GM18520 (cell line): ENCODE results near the gene TANC1.

Experiments used
- ATAC-seq: cut with Tn5 transposase; IDR thresholded peaks from one replicate; pipeline ENCODE4 v1.9.1; 2021; ENCODE audit not compliant: unreplicated experiment

The TANC1 gene

DNA sequence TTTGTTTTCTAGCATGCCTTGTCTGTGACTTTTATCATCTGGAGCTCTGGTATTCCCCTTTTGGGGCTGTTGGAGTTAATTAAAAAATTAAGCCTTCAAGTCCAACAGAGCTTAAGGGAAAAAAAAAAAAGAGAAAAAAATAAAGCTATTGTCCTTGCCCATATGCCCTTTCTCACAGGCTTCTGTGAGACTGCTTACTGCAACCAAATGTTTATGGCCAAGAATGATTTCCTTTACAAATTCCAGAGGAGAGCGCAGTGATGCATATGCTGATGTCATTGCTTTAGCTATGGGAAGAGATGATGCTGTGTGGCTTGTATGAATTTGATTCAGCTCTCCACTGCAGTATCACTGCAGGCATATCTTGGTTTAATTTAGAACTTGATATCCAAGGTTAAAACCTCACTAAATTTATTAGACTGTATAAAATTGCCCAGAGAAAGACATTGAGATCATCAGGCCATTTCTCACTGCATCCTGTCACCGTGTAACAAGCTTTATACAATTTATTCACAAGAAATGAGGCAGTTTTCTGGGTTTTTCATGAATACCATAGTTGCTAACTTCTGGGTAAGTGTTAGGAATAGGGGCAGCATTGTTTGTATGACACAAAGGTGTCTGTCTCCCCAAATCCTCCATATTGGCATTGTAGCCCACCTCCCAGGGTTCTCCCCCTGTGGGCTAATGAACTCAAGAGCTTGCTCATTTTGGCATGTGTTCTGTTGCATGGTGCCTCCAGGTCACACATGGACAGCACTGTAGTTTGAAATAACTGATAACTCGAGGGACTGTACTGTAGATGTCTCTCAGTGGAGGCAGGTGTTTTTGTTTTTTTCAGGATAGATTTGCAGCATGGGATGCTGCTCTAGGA is 85.0 kb downstream of the TANC1 start:
- ATAC-seq = no peak

DNA sequence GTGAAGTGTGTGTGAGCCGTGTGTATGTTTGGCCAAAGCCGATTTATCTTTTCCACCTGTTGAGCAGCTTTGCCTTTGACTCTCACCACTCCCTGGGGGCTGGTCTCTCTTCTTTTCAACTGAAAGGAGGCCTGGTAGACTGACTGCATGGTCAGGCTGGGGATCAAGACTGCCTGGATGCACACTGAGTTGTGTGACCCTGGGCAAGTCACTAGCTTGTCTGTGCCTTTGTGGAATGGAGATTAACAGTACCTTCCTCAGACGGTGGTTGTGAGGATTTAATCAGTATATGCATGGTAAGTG is 85.5 kb downstream of the TANC1 start:
- no peak for ATAC-seq

DNA sequence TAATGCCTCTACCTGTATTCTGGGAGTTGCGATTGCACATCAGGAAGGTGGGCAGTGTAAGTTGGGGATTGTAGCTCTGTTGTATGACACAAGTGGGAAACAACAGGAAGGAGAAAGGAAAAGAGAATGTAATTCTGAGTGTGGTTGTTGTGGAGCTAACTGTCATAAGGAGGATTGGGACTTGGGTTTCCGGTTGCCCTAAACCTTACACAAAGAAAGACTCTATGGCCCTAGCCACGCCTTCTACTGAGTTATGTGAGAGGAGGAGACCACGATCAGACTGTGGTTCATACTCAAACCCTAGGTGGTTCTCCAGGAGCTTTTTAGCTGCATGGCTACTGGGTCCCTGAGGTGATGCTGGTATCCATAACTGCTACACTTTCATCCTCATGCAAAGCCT is 86.5 kb downstream of the TANC1 start:
- ATAC-seq = no peak

DNA sequence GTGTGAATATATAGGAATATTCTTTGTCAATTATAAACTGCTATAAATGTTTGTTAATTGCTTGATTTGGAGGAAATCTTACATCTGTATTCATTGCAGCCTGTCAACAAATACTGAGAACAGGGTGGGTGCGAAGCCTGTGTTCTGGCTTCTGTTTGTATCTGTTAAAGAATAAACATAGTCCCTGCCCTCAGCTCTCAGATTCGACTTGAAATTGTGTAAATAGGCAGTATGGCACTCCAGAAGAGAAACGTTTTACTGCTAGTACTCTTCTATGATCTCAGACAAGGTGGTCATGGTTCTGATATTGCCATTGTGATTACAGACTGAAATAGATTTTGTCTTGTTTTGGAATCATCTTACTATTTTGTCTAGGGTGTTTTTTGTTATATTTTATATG is 92.1 kb downstream of the TANC1 start:
- no peak for ATAC-seq

DNA sequence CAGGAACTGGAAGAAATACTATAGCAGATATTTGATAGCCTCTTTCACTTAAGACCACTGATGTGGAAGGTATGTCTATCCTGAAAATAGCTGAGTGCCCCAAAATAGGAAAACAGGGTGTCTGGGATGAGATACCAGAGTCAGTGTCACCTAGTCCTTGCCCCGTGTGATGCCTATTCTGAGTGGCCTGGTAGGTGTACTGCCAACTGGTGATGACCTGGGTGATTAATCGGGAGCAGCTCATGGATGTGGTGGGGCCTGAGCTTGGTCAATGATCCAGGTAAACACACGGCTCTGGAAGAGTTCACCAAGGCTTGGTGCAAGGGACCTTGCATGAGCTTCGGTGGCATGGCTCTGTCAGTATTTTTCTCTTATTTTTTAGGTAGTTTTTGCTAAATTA is 95.2 kb downstream of the TANC1 start:
- ATAC-seq = no peak

DNA sequence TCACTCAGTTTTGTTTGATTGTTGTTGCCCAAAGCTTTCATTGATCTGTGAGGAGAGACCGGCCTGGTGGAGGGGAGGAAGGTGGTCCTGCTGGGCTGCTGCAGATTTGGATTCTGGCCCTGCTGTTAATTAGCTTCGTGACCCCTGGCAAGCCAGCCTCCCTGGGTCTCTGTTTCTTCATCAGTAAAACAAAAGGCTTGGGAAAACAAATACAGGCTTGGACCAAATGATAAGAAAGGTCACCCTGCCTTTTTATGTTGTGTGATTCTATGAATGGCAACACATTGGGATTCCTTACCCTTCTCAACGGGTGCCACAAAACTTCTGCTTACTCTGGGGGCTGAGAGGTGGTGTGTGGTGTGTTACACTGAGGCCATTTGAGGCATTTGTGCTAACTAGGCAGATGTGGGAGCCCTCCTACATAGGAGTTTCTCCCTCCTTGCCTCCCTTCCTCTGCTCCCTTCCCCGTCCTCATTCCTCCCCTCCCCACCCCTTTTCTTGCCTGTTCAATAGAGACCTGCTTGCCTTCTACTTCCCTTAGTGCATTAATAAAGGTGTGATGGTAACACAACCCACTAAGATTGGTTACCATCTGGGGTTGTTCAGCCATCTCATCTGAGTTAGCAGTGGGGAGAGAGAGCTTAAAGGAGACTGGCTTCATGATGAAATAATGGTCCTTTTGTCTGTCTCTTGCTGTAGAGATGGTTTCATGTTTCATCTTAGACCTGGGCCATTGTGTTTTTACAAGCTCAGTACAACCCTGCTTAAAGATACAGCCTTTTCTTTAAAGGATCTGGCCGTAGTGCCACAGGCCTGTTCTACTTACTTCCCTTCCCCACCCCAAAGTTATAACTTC is 96.2 kb downstream of the TANC1 start:
- ATAC-seq = no peak

DNA sequence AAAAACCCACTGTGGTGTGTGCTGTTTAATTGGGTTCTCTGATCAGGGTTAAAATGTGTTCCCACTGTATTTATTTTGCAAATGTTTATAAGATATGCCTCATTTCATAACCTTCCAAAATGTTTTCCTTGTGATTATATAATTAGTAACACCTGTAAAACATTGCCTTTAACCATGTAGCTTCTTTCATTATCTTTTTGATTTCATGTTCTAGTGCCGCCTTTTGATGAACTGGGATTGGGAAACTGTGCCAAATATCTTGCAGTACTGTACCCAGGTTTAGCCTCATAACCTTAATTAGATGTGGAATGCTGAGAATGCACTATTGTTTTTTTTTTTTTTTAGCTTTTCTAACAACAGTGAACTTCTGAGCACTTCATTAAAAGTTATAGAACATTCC is 96.9 kb downstream of the TANC1 start:
- ATAC-seq = no peak

DNA sequence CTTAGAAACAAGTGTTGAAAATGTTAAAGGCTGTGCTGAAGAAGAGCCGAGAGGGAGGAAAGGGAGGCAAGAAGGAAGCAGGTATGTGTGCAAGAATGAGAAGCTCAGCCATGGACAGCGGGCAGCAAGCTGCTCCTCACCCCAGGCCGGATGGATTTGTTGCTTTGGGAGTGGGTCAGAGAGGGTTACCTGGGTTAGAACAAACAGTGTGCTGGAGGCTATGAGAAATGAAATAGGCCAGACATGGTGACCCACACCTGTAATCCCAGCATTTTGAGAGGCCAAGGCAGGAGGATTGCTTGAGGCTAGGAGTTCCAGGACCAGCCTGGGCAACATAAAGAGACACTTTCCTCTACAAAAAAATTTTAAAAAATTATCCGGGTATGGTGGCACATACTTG is 97.5 kb downstream of the TANC1 start:
- no peak for ATAC-seq

DNA sequence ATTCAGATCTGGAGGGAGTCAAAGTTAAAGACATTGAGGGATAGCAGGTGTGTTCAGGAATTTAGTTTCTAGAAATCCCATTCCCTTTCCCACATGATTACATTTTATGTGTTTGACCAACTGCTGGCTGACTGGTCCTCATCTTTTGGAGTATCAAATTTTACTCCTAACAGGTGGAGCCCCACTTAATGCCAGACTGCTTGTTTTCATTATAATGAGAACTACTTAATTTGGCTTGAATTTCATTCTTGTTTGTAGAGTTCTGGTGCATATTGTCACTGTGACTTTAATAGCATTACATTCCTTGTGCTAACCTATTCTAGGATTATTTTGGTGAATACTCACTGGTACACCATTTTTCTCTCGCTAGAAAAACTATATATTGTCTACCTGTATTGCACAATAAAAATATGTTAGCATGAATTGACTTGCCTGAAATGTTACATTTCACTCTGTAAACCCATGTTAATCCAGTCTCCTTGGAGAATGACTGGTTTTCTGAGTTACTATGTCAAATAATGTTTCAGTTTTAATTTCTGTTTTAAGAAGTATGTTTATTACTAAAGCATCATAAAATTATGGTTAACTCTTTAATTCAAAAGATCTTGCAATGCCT is 98.2 kb downstream of the TANC1 start:
- ATAC-seq = no peak

DNA sequence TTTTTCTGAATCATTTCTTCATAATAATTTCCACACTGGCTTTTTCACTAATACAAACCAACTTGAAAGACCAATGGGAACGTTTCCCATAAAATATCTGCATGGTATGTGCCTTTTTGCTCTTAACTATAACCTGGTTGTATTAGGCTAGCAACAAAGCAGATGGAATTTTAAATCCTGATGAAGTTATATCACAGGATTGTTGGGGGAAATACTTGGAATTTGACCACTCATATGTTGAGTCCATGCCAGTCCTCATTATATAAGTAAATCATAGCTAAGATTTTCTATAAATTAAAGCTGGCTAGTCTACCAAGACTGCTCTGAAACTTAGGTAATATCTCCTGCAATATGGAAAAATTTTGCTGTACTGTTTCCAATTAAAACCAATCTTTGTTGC is 99.5 kb downstream of the TANC1 start:
- ATAC-seq = no peak

DNA sequence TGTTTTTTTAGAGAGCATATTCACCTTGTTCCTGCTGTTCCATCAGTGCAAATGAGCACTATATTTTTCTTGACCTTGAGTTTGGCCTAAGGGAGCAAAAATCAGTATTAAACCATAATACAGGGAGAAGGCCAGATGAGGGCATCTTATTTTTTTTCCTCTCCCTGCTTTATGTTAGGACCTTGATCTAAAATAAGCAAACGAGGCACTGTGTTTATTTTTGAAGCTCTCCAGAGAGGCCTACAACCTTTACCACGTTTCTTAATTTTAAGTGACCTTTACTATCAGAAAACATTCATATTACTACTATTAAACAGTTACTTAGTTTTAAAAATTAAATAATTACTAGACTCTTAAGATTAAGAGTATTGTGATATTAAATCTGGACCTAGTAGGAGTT is 100.8 kb downstream of the TANC1 start:
- ATAC-seq = no peak

DNA sequence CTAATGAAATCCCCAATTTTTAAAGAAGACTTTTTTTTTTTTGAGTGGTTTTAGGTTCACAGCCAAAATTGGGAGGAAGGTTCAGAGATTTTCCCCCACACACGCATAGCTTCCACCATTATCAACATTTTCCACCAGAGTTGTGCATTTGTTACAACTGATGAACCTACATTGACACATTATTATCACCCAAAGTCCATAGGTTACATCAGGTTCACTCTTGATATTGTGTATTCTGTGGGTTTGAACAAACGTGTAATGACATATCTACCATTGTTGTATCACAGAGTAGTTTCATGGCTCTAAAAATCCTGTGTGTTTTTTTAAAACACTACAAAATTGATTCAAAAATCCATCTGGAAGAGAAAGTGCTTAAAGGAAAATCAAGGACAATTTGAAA is 101.8 kb downstream of the TANC1 start:
- no peak for ATAC-seq

DNA sequence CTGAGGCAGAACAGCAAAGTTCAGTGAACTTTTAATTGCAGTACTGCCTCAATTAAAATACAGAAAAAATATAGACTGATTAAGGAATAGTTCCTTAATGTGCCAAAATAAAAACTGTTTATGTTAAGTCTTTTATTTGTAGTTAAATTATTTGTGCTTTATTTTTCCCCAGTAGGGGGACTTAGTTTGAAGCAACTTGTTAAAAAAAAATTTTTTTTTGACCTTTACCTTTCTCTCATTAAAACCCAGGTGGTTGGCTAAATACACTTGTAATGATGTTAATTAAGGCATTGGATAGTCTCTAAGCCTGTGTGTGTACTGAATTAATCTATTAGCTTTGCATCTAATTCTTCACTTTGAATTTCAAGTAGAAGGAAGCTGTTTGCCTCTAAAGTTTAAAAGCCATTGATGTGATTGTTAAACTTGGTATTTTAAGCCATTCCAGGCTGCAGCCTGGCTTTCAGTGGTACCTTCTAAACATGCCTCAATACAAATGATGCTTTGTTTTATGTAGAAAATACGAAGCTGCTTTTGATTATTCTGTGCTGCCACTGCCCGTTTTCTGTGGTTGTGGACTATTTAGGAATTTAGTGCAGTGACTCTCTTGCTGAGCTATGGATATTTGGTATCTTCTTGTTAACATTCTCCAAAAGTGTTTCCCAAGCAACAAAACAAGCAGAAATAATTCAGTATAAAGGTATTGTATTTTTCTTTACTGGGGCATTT is 102.9 kb downstream of the TANC1 start:
- no peak for ATAC-seq

DNA sequence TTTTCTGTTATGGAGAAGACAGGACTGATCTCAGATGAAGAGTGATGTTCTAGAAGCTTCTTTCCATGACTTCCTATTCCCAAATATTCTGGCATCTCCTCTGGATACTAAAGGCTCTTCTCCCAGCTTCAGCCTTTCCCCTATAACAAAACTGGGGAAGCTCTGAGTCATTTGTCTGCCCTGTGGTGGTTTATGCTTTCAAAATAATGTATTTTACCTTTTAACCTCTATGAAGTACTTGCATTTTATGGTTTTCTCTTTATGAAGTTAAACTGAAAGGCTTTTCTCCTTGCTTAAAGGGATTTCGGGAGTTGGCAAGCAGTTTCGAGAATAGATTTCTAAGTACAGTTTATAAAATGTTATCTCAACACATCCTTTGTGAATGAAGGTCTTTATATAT is 104.4 kb downstream of the TANC1 start:
- no peak for ATAC-seq

DNA sequence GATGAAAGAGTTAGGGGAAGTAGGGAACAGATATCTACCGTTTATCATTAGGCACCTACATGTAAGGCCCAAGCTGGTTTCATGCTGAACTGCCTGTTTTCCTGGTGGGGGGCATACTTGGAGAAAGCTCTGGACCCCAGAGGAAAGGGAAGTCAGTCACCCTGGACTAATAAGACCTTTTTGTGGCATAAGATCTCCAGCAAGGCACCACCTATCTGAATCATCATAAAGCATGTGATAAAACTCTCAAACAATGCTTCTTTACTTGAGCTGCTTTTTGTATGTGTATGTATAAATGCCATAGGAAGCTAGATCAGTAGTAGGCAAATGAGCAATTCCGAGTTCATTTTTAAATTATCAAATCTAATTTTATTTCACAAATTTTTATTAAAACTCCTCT is 104.8 kb downstream of the TANC1 start:
- ATAC-seq = no peak

DNA sequence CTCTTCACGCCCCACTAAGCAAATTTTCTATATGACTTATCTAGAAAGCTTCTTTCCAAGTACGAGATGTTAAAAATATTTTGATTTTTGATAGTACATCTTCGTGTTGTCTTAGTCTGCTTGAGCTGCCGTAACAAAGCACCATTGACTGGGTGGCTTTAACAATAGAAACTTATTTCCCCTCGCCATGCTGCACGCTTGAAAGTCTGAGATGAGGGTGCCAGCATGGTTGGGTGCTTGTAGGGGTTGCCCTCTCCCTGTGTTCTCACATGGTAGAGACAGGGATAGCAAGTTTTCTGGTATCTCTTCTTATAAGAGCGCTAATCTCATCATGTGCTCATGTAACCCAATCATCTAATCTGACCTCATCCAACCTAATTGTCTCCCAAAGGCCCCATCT is 106.2 kb downstream of the TANC1 start:
- no peak for ATAC-seq

DNA sequence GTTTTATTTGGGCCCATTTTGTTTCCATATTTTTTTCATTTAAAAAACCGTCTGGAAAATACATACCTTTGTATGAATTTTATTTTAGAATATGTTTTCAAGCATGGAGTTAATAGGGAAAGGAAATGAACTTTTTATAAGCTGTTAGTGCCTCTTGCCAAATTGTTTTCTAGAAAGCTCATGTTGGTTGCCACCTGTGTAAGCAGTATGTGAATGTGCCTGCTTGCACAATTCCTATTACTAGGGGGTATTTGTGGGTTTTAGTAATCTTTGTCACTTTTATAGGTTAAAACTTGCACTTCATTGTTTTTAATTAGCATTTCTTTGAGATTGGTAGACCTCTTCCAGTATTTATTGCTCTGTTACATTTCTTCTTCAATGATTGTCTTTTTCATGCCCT is 107.3 kb downstream of the TANC1 start:
- ATAC-seq = no peak

DNA sequence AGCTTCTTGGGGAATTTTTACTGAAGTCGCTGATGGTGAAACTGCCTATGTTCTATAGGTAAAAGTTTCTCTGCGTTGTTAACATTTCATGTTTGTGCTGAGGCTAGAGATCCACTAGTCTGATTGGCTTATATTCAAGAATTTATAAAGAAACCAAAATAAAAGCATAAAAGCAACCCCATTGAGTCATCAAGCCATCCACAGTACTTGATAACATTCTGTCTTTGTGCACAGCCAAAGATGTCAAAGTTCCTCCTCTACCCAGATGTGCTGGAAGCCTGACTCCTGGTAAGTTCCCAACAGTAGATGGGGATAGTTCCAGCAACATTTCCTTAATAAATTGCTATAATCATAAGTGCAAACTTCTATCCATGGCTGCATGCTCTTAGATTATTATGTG is 107.8 kb downstream of the TANC1 start:
- ATAC-seq = no peak

DNA sequence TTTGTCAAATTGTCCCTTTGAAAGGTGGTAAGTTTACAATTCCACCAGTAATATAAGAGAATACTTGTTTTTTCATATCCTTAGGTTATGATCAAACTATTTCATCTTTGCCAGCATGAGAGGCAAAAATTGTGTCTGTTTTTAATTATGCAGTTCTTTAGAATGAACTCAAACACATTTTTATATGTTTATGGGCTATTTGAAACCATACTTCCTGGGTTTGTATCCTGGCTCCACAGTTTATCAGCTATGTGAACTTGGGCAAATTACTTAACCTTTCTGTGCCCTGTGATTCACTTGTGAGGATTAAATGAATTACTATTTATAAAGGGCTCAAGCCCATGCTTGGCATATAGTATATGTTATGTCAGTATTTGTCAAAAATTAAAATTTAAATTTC is 109.4 kb downstream of the TANC1 start:
- no peak for ATAC-seq

DNA sequence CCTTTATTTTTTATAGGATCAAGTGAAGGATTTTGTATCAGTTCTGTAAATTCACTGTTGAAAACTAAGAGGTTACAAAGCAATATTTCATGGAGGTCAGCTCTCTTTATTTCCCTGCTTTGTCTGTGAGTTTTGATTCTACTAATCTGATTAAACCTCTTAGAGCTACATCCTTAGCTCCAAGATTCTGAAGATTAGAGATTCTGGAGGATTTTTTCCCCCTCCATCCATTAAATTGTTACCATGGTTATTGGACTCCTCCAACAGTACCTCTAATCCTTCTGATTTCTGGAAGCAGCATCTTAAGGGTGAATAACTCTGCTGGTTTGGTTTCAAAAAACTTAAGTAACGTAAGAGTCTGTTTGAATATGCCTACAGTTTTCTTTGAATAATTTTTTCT is 110.0 kb downstream of the TANC1 start:
- ATAC-seq = no peak

DNA sequence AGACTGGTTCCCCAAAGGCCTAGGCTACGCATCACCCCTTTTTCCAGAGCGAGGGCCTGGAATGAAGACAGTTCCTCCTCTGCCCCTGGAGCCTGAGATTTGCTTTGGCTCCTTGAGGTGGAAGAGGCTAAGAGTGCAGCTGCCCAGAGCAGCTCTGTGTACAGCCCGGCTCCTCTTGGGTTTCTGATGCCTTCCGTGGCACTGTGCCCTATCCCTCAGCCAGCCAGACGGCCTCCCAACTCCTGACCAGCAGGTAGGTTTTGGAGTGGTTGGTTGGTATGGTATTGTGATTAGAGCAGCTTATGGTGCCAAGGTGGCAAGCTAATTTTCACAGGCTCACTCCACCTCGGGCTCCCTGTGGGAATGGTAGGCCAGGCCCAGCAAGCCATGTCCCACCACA is 112.2 kb downstream of the TANC1 start:
- no peak for ATAC-seq
